GM23338 (cell line): ENCODE results near the gene SCAANT1. TPM values are rescaled to one million over a fixed set of nuclear protein-coding genes. Genes with fewer than 3 reads are reported as not detected.

ENCODE experiments used
- ATAC-seq: fragments of 200-7000 bp; cut with Tn5 transposase; 3 replicates; pipeline ENCODE4 v1.9.1; 2020
- DNase-seq: peaks from one replicate; pipeline ENCODE4 v3.0.0-alpha.2; 2015; ENCODE audit warnings: low spot score
- H2AFZ ChIP-seq: fragments of 200-600 bp; sonication (generic); 2 replicates; pipeline ENCODE4 v1.8.0; 2016; ENCODE audit warnings: antibody characterized with exemption, mild to moderate bottlenecking, moderate library complexity
- H3F3A ChIP-seq: fragments of 200-600 bp; sonication (generic); replicated peaks from 2 replicates; pipeline ENCODE4 v1.8.0; 2017; ENCODE audit warnings: antibody characterized with exemption, mixed run types, low read depth
- H3K27ac ChIP-seq: fragments of 200-600 bp; sonication (generic); 2 replicates; pipeline ENCODE4 v1.6.1; 2016; ENCODE audit warnings: low read depth
- H3K27me3 ChIP-seq: fragments of 200-600 bp; sonication (generic); 2 replicates; pipeline ENCODE4 v1.8.0; 2016; ENCODE audit warnings: mild to moderate bottlenecking, mixed run types, moderate library complexity; ENCODE audit not compliant: insufficient read depth
- H3K36me3 ChIP-seq: fragments of 200-600 bp; sonication (generic); 2 replicates; pipeline ENCODE4 v1.8.0; 2016; ENCODE audit warnings: mild to moderate bottlenecking; ENCODE audit not compliant: insufficient read depth
- H3K4me1 ChIP-seq: fragments of 200-600 bp; sonication (generic); 2 replicates; pipeline ENCODE4 v1.8.0; 2016; ENCODE audit warnings: mild to moderate bottlenecking, moderate library complexity; ENCODE audit not compliant: insufficient read depth
- H3K4me2 ChIP-seq: fragments of 200-600 bp; sonication (generic); 2 replicates; pipeline ENCODE4 v1.7.1; 2017; ENCODE audit warnings: mixed run types
- H3K4me3 ChIP-seq: fragments of 200-600 bp; sonication (generic); 2 replicates; pipeline ENCODE4 v1.6.1; 2016; ENCODE audit warnings: mixed run types
- H3K79me2 ChIP-seq: fragments of 200-600 bp; sonication (generic); replicated peaks from 2 replicates; pipeline ENCODE4 v1.8.0; 2017; ENCODE audit warnings: mild to moderate bottlenecking; ENCODE audit not compliant: insufficient read depth
- H3K9me2 ChIP-seq: fragments of 200-600 bp; sonication (generic); 2 replicates; pipeline ENCODE4 v1.8.0; 2017; ENCODE audit not compliant: insufficient read depth
- H4K20me1 ChIP-seq: fragments of 200-600 bp; sonication (generic); replicated peaks from 2 replicates; pipeline ENCODE4 v1.8.0; 2017; ENCODE audit warnings: mild to moderate bottlenecking; ENCODE audit not compliant: insufficient read depth
- H3K27ac Mint-ChIP-seq: 2 replicates; pipeline ENCODE4 v1.8.0; 2020; ENCODE audit warnings: inconsistent platforms, mild to moderate bottlenecking, moderate library complexity, mixed read lengths
- H3K27me3 Mint-ChIP-seq: 3 replicates; pipeline ENCODE4 v1.8.0; 2022; ENCODE audit warnings: low read depth, mild to moderate bottlenecking, moderate library complexity, mixed read lengths, inconsistent platforms; ENCODE audit not compliant: insufficient read depth, poor library complexity
- H3K36me3 Mint-ChIP-seq: 3 replicates; pipeline ENCODE4 v1.8.0; 2021; ENCODE audit warnings: low read depth, mild to moderate bottlenecking, inconsistent platforms, moderate library complexity, mixed read lengths
- H3K4me1 Mint-ChIP-seq: 3 replicates; pipeline ENCODE4 v1.8.0; 2020; ENCODE audit warnings: mild to moderate bottlenecking, inconsistent platforms, mixed read lengths
- H3K4me3 Mint-ChIP-seq: 3 replicates; pipeline ENCODE4 v1.8.0; 2021; ENCODE audit warnings: moderate library complexity, mild to moderate bottlenecking, inconsistent platforms, mixed read lengths
- H3K9me3 Mint-ChIP-seq: 3 replicates; pipeline ENCODE4 v1.8.0; 2020; ENCODE audit warnings: moderate library complexity, mild to moderate bottlenecking, inconsistent platforms, mixed read lengths
- CREB1 ChIP-seq: fragments of 250-450 bp; sonication (Bioruptor Pico); IDR thresholded peaks from 2 replicates; pipeline ENCODE4 v1.5.0; 2020; ENCODE audit warnings: low read depth, mild to moderate bottlenecking, moderate library complexity
- EZH2 ChIP-seq: fragments of 200-600 bp; sonication (generic); IDR thresholded peaks from one replicate; pipeline ENCODE4 v1.8.0; 2017; ENCODE audit warnings: antibody characterized with exemption, mild to moderate bottlenecking, low read depth; ENCODE audit not compliant: unreplicated experiment
- JUNB ChIP-seq: IDR thresholded peaks from one replicate; pipeline ENCODE4 v1.6.1; 2016; ENCODE audit warnings: antibody characterized with exemption; ENCODE audit not compliant: unreplicated experiment
- POLR2AphosphoS5 ChIP-seq: IDR thresholded peaks from 2 replicates; pipeline ENCODE4 v1.6.1; 2016; ENCODE audit warnings: antibody characterized with exemption, low read depth
- STAT1 ChIP-seq: IDR thresholded peaks from one replicate; pipeline ENCODE4 v1.6.1; 2016; ENCODE audit warnings: antibody characterized with exemption; ENCODE audit not compliant: unreplicated experiment
- ZNF331 ChIP-seq: fragments of 250-450 bp; sonication (Bioruptor Pico); IDR thresholded peaks from 2 replicates; pipeline ENCODE4 v1.5.0; 2020; ENCODE audit warnings: low read depth, mild to moderate bottlenecking, moderate library complexity
- polyA plus RNA-seq: library from polyadenylated mRNA; unstranded; fragments of >200 nt; fragmentation: Nextera tagmentation; extraction: Ambion mirVana; gene quantifications from 2 replicates; pipeline ENCODE4 v1.2.1, GENCODE V29; 2016
- total RNA-seq: library from RNA; depleted of rRNA; stranded (reverse); fragments of >200 nt; shearing (Covaris generic); gene quantifications from 2 replicates; pipeline ENCODE4 v1.2.3, GENCODE V29; 2014
- TF ChIP-seq, protein P1 (sequence below): fragments of 250-450 bp; sonication (Bioruptor Pico); IDR thresholded peaks from 2 replicates; pipeline ENCODE4 v1.5.0; 2020; ENCODE audit warnings: mild to moderate bottlenecking, moderate library complexity
- TF ChIP-seq, protein P2 (sequence below), 2 experiments: fragments of 200-600 bp in 1 of 2; sonication (generic) in 1 of 2; conservative IDR thresholded peaks; 2 replicates each; pipeline versions ENCODE4 v1.5.1 to v1.6.1; 2016 to 2017; ENCODE audit warnings: antibody characterized with exemption in 2 of 2, low read depth in 2 of 2, mild to moderate bottlenecking in 2 of 2, moderate library complexity in 1 of 2
- TF ChIP-seq, protein P3 (sequence below): IDR thresholded peaks from one replicate; pipeline ENCODE4 v1.6.1; 2018; ENCODE audit warnings: antibody characterized with exemption; ENCODE audit not compliant: unreplicated experiment

Gene SCAANT1
- total and polyA plus RNA-seq, 2 experiments from 2014 or later: 1.2 TPM; not detected in 1

DNA sequence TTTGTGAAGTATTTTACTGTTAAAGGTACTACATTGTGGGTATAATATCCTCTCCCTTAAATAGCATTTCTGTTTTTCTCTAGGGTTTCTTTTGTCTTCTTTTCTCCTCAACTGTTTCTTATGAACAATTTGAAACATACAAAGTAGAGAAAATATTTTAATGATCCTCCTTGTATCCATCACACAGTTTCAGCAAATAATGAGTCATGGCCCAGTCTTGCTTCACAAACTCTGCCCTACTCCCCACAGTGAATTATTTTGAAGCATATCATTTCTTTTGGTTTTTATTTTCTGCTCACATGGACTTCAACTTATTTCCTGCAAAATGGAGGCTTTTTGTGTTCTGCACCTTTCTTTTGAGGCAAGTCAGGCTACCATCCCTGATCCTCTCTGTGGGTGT lies 6.1 kb upstream of the SCAANT1 start:
- Histone ChIP-seq H3F3A (no peaks in the 10 kb centered on the region), H3K79me2 (peaks cover 40% of the 10 kb centered on the region), H3K4me2 (no peak overlapping the region), H3K9me2 (no peaks in the 10 kb centered on the region), H3K4me3 (no peak overlapping the region), H3K36me3 (no peaks in the 10 kb centered on the region), H3K27ac (no peak overlapping the region), H3K27me3 (peaks cover 10% of the 10 kb centered on the region), H4K20me1 (peaks cover 4% of the 10 kb centered on the region), H2AFZ (no peak overlapping the region), H3K4me1 (no peaks in the 10 kb centered on the region; the same call in 1 of the 2 replicates)
- ATAC-seq: no peak
- no peak for TF ChIP-seq CREB1
- DNase-seq: no peak
- Mint-ChIP-seq H3K4me3 (no peak overlapping the region), H3K4me1 (peaks cover 17% of the 10 kb centered on the region), H3K27me3 (no peaks in the 10 kb centered on the region), H3K27ac (no peak overlapping the region; the same call in 1 of the 2 replicates), H3K9me3 (no peaks in the 10 kb centered on the region), H3K36me3 (peaks cover 44% of the 10 kb centered on the region)

DNA sequence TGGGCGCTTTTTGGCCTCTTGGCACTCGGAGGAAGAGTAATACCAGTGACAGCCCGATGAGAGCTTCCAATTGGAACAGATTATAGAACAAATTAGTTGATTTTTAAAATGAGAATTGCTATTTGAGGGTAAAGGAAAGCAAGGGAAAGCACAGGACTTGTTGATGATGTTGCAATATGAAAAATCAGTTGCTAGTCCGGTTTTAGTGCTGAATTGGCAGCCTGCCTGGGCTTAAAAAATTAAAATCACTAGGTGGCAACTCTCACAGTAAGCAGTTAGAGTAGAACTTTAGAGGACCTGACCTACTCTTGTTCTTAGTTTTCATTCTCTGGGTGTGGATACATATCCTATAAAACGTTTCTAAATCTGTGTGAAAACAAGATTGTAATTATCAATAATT lies 2.1 kb upstream of the SCAANT1 start:
- ATAC-seq (no peak), DNase-seq (no peak)
- H3K36me3 ChIP-seq: no peaks in the 10 kb centered on the region
- no peaks in the 10 kb centered on the region for H3F3A ChIP-seq
- H3K36me3 Mint-ChIP-seq: peaks cover 30% of the 10 kb centered on the region
- H3K27ac ChIP-seq: no peak overlapping the region
- H3K4me3 ChIP-seq: no peak overlapping the region
- no peak for TF ChIP-seq EZH2
- TF ChIP-seq CREB1: no peak
- TF ChIP-seq ZNF331 (CRISPR knock-in tag): no peak
- TF ChIP-seq POLR2AphosphoS5: no peak
- no peak for TF ChIP-seq JUNB
- TF ChIP-seq, protein P1, sequence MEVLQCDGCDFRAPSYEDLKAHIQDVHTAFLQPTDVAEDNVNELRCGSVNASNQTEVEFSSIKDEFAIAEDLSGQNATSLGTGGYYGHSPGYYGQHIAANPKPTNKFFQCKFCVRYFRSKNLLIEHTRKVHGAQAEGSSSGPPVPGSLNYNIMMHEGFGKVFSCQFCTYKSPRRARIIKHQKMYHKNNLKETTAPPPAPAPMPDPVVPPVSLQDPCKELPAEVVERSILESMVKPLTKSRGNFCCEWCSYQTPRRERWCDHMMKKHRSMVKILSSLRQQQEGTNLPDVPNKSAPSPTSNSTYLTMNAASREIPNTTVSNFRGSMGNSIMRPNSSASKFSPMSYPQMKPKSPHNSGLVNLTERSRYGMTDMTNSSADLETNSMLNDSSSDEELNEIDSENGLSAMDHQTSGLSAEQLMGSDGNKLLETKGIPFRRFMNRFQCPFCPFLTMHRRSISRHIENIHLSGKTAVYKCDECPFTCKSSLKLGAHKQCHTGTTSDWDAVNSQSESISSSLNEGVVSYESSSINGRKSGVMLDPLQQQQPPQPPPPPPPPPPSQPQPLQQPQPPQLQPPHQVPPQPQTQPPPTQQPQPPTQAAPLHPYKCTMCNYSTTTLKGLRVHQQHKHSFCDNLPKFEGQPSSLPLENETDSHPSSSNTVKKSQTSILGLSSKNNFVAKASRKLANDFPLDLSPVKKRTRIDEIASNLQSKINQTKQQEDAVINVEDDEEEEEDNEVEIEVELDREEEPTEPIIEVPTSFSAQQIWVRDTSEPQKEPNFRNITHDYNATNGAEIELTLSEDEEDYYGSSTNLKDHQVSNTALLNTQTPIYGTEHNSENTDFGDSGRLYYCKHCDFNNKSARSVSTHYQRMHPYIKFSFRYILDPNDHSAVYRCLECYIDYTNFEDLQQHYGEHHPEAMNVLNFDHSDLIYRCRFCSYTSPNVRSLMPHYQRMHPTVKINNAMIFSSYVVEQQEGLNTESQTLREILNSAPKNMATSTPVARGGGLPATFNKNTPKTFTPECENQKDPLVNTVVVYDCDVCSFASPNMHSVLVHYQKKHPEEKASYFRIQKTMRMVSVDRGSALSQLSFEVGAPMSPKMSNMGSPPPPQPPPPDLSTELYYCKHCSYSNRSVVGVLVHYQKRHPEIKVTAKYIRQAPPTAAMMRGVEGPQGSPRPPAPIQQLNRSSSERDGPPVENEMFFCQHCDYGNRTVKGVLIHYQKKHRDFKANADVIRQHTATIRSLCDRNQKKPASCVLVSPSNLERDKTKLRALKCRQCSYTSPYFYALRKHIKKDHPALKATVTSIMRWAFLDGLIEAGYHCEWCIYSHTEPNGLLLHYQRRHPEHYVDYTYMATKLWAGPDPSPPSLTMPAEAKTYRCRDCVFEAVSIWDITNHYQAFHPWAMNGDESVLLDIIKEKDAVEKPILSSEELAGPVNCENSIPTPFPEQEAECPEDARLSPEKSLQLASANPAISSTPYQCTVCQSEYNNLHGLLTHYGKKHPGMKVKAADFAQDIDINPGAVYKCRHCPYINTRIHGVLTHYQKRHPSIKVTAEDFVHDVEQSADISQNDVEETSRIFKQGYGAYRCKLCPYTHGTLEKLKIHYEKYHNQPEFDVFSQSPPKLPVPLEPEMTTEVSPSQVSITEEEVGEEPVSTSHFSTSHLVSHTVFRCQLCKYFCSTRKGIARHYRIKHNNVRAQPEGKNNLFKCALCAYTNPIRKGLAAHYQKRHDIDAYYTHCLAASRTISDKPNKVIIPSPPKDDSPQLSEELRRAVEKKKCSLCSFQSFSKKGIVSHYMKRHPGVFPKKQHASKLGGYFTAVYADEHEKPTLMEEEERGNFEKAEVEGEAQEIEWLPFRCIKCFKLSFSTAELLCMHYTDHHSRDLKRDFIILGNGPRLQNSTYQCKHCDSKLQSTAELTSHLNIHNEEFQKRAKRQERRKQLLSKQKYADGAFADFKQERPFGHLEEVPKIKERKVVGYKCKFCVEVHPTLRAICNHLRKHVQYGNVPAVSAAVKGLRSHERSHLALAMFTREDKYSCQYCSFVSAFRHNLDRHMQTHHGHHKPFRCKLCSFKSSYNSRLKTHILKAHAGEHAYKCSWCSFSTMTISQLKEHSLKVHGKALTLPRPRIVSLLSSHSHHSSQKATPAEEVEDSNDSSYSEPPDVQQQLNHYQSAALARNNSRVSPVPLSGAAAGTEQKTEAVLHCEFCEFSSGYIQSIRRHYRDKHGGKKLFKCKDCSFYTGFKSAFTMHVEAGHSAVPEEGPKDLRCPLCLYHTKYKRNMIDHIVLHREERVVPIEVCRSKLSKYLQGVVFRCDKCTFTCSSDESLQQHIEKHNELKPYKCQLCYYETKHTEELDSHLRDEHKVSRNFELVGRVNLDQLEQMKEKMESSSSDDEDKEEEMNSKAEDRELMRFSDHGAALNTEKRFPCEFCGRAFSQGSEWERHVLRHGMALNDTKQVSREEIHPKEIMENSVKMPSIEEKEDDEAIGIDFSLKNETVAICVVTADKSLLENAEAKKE (CRISPR knock-in tag): no peak
- TF ChIP-seq, protein P2, sequence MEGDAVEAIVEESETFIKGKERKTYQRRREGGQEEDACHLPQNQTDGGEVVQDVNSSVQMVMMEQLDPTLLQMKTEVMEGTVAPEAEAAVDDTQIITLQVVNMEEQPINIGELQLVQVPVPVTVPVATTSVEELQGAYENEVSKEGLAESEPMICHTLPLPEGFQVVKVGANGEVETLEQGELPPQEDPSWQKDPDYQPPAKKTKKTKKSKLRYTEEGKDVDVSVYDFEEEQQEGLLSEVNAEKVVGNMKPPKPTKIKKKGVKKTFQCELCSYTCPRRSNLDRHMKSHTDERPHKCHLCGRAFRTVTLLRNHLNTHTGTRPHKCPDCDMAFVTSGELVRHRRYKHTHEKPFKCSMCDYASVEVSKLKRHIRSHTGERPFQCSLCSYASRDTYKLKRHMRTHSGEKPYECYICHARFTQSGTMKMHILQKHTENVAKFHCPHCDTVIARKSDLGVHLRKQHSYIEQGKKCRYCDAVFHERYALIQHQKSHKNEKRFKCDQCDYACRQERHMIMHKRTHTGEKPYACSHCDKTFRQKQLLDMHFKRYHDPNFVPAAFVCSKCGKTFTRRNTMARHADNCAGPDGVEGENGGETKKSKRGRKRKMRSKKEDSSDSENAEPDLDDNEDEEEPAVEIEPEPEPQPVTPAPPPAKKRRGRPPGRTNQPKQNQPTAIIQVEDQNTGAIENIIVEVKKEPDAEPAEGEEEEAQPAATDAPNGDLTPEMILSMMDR (conservative IDR thresholded peaks at IDR 0.05; ENCODE audit: low read depth in 2 of 2): no peak
- TF ChIP-seq, protein P3, sequence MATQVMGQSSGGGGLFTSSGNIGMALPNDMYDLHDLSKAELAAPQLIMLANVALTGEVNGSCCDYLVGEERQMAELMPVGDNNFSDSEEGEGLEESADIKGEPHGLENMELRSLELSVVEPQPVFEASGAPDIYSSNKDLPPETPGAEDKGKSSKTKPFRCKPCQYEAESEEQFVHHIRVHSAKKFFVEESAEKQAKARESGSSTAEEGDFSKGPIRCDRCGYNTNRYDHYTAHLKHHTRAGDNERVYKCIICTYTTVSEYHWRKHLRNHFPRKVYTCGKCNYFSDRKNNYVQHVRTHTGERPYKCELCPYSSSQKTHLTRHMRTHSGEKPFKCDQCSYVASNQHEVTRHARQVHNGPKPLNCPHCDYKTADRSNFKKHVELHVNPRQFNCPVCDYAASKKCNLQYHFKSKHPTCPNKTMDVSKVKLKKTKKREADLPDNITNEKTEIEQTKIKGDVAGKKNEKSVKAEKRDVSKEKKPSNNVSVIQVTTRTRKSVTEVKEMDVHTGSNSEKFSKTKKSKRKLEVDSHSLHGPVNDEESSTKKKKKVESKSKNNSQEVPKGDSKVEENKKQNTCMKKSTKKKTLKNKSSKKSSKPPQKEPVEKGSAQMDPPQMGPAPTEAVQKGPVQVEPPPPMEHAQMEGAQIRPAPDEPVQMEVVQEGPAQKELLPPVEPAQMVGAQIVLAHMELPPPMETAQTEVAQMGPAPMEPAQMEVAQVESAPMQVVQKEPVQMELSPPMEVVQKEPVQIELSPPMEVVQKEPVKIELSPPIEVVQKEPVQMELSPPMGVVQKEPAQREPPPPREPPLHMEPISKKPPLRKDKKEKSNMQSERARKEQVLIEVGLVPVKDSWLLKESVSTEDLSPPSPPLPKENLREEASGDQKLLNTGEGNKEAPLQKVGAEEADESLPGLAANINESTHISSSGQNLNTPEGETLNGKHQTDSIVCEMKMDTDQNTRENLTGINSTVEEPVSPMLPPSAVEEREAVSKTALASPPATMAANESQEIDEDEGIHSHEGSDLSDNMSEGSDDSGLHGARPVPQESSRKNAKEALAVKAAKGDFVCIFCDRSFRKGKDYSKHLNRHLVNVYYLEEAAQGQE: no peak
- no peak for TF ChIP-seq STAT1
- H3K27me3 Mint-ChIP-seq: peaks cover 2% of the 10 kb centered on the region
- no peak overlapping the region for H3K27ac Mint-ChIP-seq
- no peaks in the 10 kb centered on the region for H3K9me2 ChIP-seq
- peaks cover 5% of the 10 kb centered on the region for H3K4me1 ChIP-seq
- H4K20me1 ChIP-seq: peaks cover 4% of the 10 kb centered on the region; the same call in 1 of the 2 replicates
- H3K4me1 Mint-ChIP-seq: peaks cover 37% of the 10 kb centered on the region
- H3K4me2 ChIP-seq: peak overlapping the region; percentile 80; the same call in 1 of the 2 replicates
- H2AFZ ChIP-seq: no peak overlapping the region
- H3K79me2 ChIP-seq: peaks cover 35% of the 10 kb centered on the region
- peak overlapping the region; percentile 90; the same call in 2 of the 3 replicates for H3K4me3 Mint-ChIP-seq
- peaks cover 17% of the 10 kb centered on the region for H3K27me3 ChIP-seq
- no peaks in the 10 kb centered on the region for H3K9me3 Mint-ChIP-seq
